OCI-LY1 (cell line): ENCODE results near the gene PSPC1.

Experiments
- H2AFZ ChIP-seq: fragments of 200-600 bp; sonication (generic), shearing (Covaris generic); 2 replicates; pipeline ENCODE4 v1.6.0; 2014; ENCODE audit warnings: antibody characterized with exemption, mild to moderate bottlenecking, low read length
- H3F3A ChIP-seq: fragments of 200-600 bp; sonication (generic), shearing (Covaris generic); 2 replicates; pipeline ENCODE4 v1.6.0; 2014; ENCODE audit warnings: mild to moderate bottlenecking, antibody characterized with exemption, low read length, moderate library complexity; ENCODE audit not compliant: insufficient read depth
- H3K27ac ChIP-seq: fragments of 200-600 bp; sonication (generic); 2 replicates; pipeline ENCODE4 v1.5.1; 2014; ENCODE audit warnings: low read length, mixed run types, mild to moderate bottlenecking, low read depth; ENCODE audit not compliant: poor library complexity, severe bottlenecking
- H3K27me3 ChIP-seq: fragments of 200-600 bp; sonication (generic); 2 replicates; pipeline ENCODE4 v1.6.0; 2014; ENCODE audit warnings: antibody characterized with exemption, mild to moderate bottlenecking, low read length, moderate library complexity; ENCODE audit not compliant: insufficient read depth
- H3K36me3 ChIP-seq: fragments of 200-600 bp; sonication (generic); 2 replicates; pipeline ENCODE4 v1.6.1; 2014; ENCODE audit warnings: mild to moderate bottlenecking, antibody characterized with exemption, low read length, moderate library complexity, mixed read lengths; ENCODE audit not compliant: insufficient read depth
- H3K4me1 ChIP-seq: fragments of 200-600 bp; sonication (generic); 2 replicates; pipeline ENCODE4 v1.5.1; 2014; ENCODE audit warnings: mild to moderate bottlenecking, low read length, moderate library complexity; ENCODE audit not compliant: insufficient read depth, severe bottlenecking
- H3K4me2 ChIP-seq: fragments of 200-600 bp; sonication (generic), shearing (Covaris generic); 2 replicates; pipeline ENCODE4 v1.6.1; 2014; ENCODE audit warnings: low read length
- H3K4me3 ChIP-seq: fragments of 200-600 bp; sonication (generic); 2 replicates; pipeline ENCODE4 v1.5.1; 2014; ENCODE audit warnings: low read length, low read depth, mild to moderate bottlenecking, mixed read lengths; ENCODE audit not compliant: poor library complexity, severe bottlenecking
- H3K79me2 ChIP-seq: fragments of 200-600 bp; shearing (Covaris generic); 2 replicates; pipeline ENCODE4 v1.6.1; 2016; ENCODE audit warnings: mixed run types, low read length, mixed read lengths; ENCODE audit not compliant: insufficient read depth
- H3K9ac ChIP-seq: fragments of 200-600 bp; sonication (generic), shearing (Covaris generic); 2 replicates; pipeline ENCODE4 v1.6.1; 2014; ENCODE audit warnings: mild to moderate bottlenecking, low read length, mixed read lengths
- H3K9me2 ChIP-seq: fragments of 200-600 bp; sonication (generic), shearing (Covaris generic); 2 replicates; pipeline ENCODE4 v1.6.1; 2014; ENCODE audit warnings: low read depth, mild to moderate bottlenecking, low read length, mixed read lengths
- H3K9me3 ChIP-seq: fragments of 200-600 bp; shearing (Covaris generic); 2 replicates; pipeline ENCODE4 v1.6.1; 2014; ENCODE audit warnings: low read length, mixed read lengths
- H4K20me1 ChIP-seq: fragments of 200-600 bp; sonication (generic), shearing (Covaris generic); 2 replicates; pipeline ENCODE4 v1.6.0; 2016; ENCODE audit warnings: mild to moderate bottlenecking, low read length; ENCODE audit not compliant: insufficient read depth
- EZH2 ChIP-seq: fragments of 200-600 bp; sonication (generic), shearing (Covaris generic); IDR thresholded peaks from 2 replicates; pipeline ENCODE4 v1.8.0; 2017; ENCODE audit warnings: borderline replicate concordance, mixed run types, mild to moderate bottlenecking, antibody characterized with exemption, low read length, moderate library complexity, mixed read lengths
- TF ChIP-seq, protein P1 (sequence below): fragments of 200-600 bp; sonication (generic), shearing (Covaris generic); IDR thresholded peaks from 2 replicates; pipeline ENCODE4 v1.5.1; 2017; ENCODE audit warnings: mild to moderate bottlenecking, antibody characterized with exemption, low read length, moderate library complexity, mixed read lengths

The PSPC1 gene

DNA sequence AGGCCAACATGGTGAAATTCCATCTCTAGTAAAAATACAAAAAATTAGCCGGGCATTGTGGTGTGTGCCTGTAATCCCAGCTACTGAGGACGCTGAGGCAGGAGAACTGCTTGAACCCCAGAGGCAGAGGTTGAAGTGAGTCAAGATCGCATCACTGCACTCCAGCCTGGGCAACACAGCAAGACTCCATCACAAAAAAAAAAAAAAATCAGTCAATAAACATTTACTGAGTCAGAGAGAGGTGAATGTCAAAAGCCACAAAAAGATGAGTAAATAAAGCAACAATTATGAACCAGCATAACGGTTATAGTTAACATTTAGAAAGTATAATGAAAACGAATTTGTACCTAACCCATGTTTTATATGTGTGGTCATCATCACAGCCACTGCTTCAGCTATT lies 23.1 kb downstream of the PSPC1 start:
- Histone ChIP-seq H3K4me1 (peaks cover 6% of the 10 kb centered on the region), H3F3A (no peaks in the 10 kb centered on the region), H3K36me3 (peaks cover 97% of the 10 kb centered on the region), H3K9me3 (no peaks in the 10 kb centered on the region), H3K4me2 (no peak overlapping the region), H4K20me1 (no peaks in the 10 kb centered on the region), H3K9ac (no peak overlapping the region), H3K27me3 (no peaks in the 10 kb centered on the region), H3K27ac (no peak overlapping the region), H3K4me3 (no peak overlapping the region), H2AFZ (no peak overlapping the region), H3K9me2 (no peaks in the 10 kb centered on the region), H3K79me2 (peaks cover 63% of the 10 kb centered on the region)
- TF ChIP-seq, protein P1, sequence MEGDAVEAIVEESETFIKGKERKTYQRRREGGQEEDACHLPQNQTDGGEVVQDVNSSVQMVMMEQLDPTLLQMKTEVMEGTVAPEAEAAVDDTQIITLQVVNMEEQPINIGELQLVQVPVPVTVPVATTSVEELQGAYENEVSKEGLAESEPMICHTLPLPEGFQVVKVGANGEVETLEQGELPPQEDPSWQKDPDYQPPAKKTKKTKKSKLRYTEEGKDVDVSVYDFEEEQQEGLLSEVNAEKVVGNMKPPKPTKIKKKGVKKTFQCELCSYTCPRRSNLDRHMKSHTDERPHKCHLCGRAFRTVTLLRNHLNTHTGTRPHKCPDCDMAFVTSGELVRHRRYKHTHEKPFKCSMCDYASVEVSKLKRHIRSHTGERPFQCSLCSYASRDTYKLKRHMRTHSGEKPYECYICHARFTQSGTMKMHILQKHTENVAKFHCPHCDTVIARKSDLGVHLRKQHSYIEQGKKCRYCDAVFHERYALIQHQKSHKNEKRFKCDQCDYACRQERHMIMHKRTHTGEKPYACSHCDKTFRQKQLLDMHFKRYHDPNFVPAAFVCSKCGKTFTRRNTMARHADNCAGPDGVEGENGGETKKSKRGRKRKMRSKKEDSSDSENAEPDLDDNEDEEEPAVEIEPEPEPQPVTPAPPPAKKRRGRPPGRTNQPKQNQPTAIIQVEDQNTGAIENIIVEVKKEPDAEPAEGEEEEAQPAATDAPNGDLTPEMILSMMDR, result no peak
- TF ChIP-seq EZH2, result no peak

DNA sequence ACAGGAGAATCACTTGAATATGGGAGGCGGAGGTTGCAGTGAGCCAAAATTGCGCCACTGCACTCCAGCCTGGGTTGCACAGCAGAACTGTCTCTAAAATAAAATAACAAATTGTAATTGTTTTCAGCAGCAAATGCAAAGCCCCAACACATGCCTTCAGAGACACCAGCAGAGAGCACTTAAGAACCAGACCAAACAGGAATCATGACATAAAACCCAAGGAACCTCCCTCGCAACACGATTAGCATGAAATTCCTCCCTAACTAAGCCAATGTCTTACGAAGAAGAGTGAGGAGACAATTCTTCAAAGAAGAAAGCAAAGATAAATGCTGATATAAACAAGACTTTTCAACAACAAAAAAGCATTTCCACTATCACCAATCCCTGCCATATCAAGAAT lies 40.1 kb downstream of the PSPC1 start:
- no peaks in the 10 kb centered on the region for H3K4me1 ChIP-seq
- H3K27me3 ChIP-seq, result no peaks in the 10 kb centered on the region
- no peaks in the 10 kb centered on the region for H3F3A ChIP-seq
- H3K9me2 ChIP-seq, result no peaks in the 10 kb centered on the region
- peaks cover 81% of the 10 kb centered on the region for H3K36me3 ChIP-seq
- no peak overlapping the region for H3K4me2 ChIP-seq
- H3K9ac ChIP-seq, result no peak overlapping the region
- H2AFZ ChIP-seq, result no peak overlapping the region
- no peaks in the 10 kb centered on the region for H3K9me3 ChIP-seq
- 0 out of 2 replicates have a peak, but pooled peaks cover 3% of the 10 kb centered on the region for H4K20me1 ChIP-seq
- no peak overlapping the region for H3K4me3 ChIP-seq
- no peak overlapping the region for H3K27ac ChIP-seq
- TF ChIP-seq EZH2, result no peak
- TF ChIP-seq, protein P1, result no peak
- H3K79me2 ChIP-seq, result peaks cover 40% of the 10 kb centered on the region

DNA sequence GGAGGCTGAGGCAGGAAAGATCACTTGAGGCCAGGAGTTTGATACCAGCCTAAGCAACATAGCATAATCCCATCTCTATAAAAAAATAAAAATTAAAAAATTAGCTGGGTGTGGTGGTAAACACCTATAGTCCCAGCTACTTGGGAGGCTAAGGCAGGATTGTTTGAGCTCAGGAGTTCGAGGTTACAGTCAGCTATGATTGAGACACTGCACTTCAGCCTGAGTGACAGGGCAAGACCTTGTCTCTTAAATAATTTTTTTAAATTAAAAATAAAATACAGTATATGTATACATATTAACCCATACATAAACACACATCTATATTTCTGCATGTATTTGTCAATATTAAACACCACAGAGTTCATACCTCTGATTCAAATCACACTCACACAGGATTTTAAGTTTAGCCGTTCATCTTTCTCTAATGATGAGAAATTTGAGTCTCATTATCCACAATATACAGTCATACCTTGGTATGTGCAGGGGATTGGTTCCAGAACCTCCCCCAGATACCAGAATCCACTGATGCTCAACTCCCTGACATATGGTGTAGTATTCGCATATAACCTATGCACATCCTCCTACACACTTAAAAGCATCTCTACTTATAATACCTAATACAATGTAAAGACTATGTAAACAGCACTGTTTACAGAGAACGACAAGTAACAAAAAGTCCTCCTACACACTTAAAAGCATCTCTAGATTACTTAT lies 44.7 kb downstream of the PSPC1 start:
- no peaks in the 10 kb centered on the region for H4K20me1 ChIP-seq
- H3K27ac ChIP-seq, result no peak overlapping the region
- TF ChIP-seq, protein P1, result no peak
- TF ChIP-seq EZH2, result no peak
- peaks cover 82% of the 10 kb centered on the region for H3K36me3 ChIP-seq
- no peaks in the 10 kb centered on the region for H3K27me3 ChIP-seq
- H3K9ac ChIP-seq, result no peak overlapping the region
- no peaks in the 10 kb centered on the region for H3K9me2 ChIP-seq
- no peak overlapping the region for H3K4me3 ChIP-seq
- no peak overlapping the region for H3K4me2 ChIP-seq
- no peaks in the 10 kb centered on the region for H3K4me1 ChIP-seq
- H3K9me3 ChIP-seq, result no peaks in the 10 kb centered on the region
- peaks cover 26% of the 10 kb centered on the region for H3K79me2 ChIP-seq
- no peak overlapping the region for H2AFZ ChIP-seq
- H3F3A ChIP-seq, result no peaks in the 10 kb centered on the region
